K562 (cell line): Measurements from ENCODE around the gene RNF144A. TPM values are rescaled to one million over a fixed set of nuclear protein-coding genes. Genes with fewer than 3 reads are reported as not detected.

Source experiments
- CHCHD3 ChIP-seq: fragments of 250-450 bp; sonication (Bioruptor Pico); IDR thresholded peaks from 2 replicates; pipeline ENCODE4 v2.1.2; 2022; ENCODE audit warnings: mild to moderate bottlenecking
- CXXC5 ChIP-seq: fragments of 250-450 bp; sonication (Bioruptor Pico); IDR thresholded peaks from 2 replicates; pipeline ENCODE4 v1.8.0; 2022; ENCODE audit warnings: inconsistent platforms, mild to moderate bottlenecking, moderate library complexity
- ETV6 ChIP-seq, 3 experiments: fragments of 150-350 bp in 1 of 3; sonication (generic) in 1 of 3; formaldehyde crosslinking in 1 of 3; IDR thresholded peaks; 2 replicates each; pipeline versions ENCODE4 v1.6.1 to v1.8.0; 2014 to 2022; ENCODE audit warnings: borderline replicate concordance in 2 of 3, low read depth in 2 of 3, antibody characterized with exemption in 1 of 3, low read length in 1 of 3, mild to moderate bottlenecking in 1 of 3, missing genetic modification reagents in 1 of 3
- HNRNPLL ChIP-seq: fragments of 200-400 bp; formaldehyde crosslinking; IDR thresholded peaks from 2 replicates; pipeline ENCODE4 v1.6.1; 2017; ENCODE audit warnings: low read length, low read depth, mild to moderate bottlenecking; ENCODE audit not compliant: poor library complexity, severe bottlenecking
- JUND ChIP-seq, 2 experiments: IDR thresholded peaks; 2 replicates in 1 of 2; 3 replicates in 1 of 2; pipeline ENCODE4 v1.6.1; 2011; ENCODE audit warnings: borderline replicate concordance in 2 of 2, low read depth in 2 of 2, low read length in 2 of 2, improper control_type of control experiment in 1 of 2, missing biosample characterization in 1 of 2, missing genetic modification characterization in 1 of 2, missing genetic modification reagents in 1 of 2
- MEIS2 ChIP-seq: fragments of 450-650 bp; IDR thresholded peaks from 2 replicates; pipeline ENCODE4 v1.6.1; 2014; ENCODE audit warnings: mild to moderate bottlenecking; ENCODE audit not compliant: partially characterized antibody
- MYNN ChIP-seq, 2 experiments: sonication (generic); formaldehyde crosslinking in 1 of 2; IDR thresholded peaks; 2 replicates each; pipeline versions ENCODE4 v1.5.0 to v1.6.1; 2016 to 2020; ENCODE audit warnings: antibody characterized with exemption in 1 of 2, missing genetic modification reagents in 1 of 2
- SOX6 ChIP-seq: fragments of 450-650 bp; IDR thresholded peaks from 2 replicates; pipeline ENCODE4 v1.6.1; 2014; ENCODE audit warnings: mild to moderate bottlenecking
- TAL1 ChIP-seq: fragments of 450-650 bp; IDR thresholded peaks from 2 replicates; pipeline ENCODE4 v1.6.1; 2016; ENCODE audit warnings: mild to moderate bottlenecking
- ZNF280A ChIP-seq: fragments of 450-650 bp; IDR thresholded peaks from 2 replicates; pipeline ENCODE4 v1.6.1; 2018; ENCODE audit warnings: mild to moderate bottlenecking, low read depth; ENCODE audit not compliant: partially characterized antibody
- ZNF311 ChIP-seq: fragments of 250-450 bp; sonication (Bioruptor Pico); IDR thresholded peaks from 2 replicates; pipeline ENCODE4 v1.4.0; 2020; ENCODE audit warnings: mild to moderate bottlenecking, moderate library complexity
- ZNF57 ChIP-seq: fragments of 450-650 bp; formaldehyde crosslinking; IDR thresholded peaks from 2 replicates; pipeline ENCODE4 v1.4.0; 2020; ENCODE audit warnings: mild to moderate bottlenecking, moderate library complexity
- polyA plus RNA-seq, 8 experiments: library from polyadenylated mRNA; depleted of rRNA in 4 of 8; stranded (reverse) in 5 of 8; unstranded in 3 of 8; fragments of >200 nt; fragmentation: Nextera tagmentation in 2 of 8; fragmentation: Illumina TruSeq in 1 of 8; extraction: Ambion mirVana in 2 of 8; extraction: Trizol in 1 of 8; gene quantifications; 2 replicates each; pipeline versions ENCODE4 v1.2.1 to v1.2.3, GENCODE V29; 2011 to 2014; ENCODE audit warnings: inconsistent platforms in 1 of 8, missing spikeins in 1 of 8
- total RNA-seq, 7 experiments: library from RNA; depleted of rRNA in 6 of 7; stranded (reverse); fragments of >200 nt in 6 of 7; fragmentation: Illumina TruSeq in 2 of 7; extraction: Trizol in 2 of 7; gene quantifications; 2 replicates each; pipeline versions ENCODE4 v1.2.1 to v1.2.3, GENCODE V29; 2011 to 2021; ENCODE audit warnings: low replicate concordance in 1 of 7
- TF ChIP-seq, protein P1 (sequence below): fragments of 250-450 bp; sonication (Bioruptor Pico); IDR thresholded peaks from 2 replicates; pipeline ENCODE4 v1.5.0; 2020; ENCODE audit warnings: mild to moderate bottlenecking
- TF ChIP-seq, protein P2 (sequence below): fragments of 250-450 bp; sonication (Bioruptor Pico); IDR thresholded peaks from 2 replicates; pipeline ENCODE4 v1.6.1; 2021; ENCODE audit warnings: mild to moderate bottlenecking
- TF ChIP-seq, protein P3 (sequence below): sonication (generic); formaldehyde crosslinking; IDR thresholded peaks from 2 replicates; pipeline ENCODE4 v1.8.0; 2022; ENCODE audit warnings: mild to moderate bottlenecking, missing genetic modification reagents
- TF ChIP-seq, protein P4 (sequence below): fragments of 450-650 bp; IDR thresholded peaks from 2 replicates; pipeline ENCODE4 v1.6.1; 2016; ENCODE audit warnings: low read depth, mild to moderate bottlenecking, moderate library complexity

The RNF144A gene
- total and polyA plus RNA-seq, 9 of the 15 experiments (the other 6 are each of a cell fraction or from before 2014, with no cell fraction given), result 0.96 to 11.3 (median 6.2) TPM

DNA sequence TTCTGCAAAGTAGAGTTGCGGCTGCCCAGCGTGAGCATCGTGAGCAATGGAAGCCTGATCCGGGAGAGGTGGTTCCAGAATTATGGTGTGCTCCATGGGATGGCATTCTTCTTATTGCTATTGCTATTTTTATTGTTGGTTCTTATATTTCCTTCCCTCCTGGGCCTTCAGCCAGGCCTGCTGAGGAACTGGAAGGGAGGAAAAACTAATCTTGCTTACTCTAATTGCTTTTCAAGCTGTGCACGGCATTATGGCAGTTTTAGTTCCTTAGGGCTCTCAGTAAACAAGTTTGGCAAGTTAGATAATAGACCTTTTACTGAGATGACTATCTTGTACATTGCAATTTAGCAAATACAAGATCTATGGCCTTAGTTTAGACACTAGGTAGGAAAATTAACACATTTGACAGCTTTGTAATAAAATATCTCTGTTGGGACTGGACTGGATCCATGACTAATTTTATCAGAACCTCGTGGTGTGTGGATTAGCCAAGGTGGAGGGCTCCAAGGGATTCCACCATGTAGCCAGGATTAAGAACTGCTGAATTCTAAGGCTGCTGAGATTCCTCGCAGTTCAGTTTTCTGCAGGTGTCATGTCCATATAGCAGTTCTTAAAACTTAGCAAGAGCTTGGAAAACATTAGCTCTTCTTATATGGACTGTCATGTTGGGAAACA is 33.6 kb upstream of the RNF144A start (continued):
- TF ChIP-seq ZNF280A, result no peak
- TF ChIP-seq HNRNPLL, result no peak
- no peak for TF ChIP-seq ZNF311 (CRISPR knock-in tag)
- TF ChIP-seq, protein P1, sequence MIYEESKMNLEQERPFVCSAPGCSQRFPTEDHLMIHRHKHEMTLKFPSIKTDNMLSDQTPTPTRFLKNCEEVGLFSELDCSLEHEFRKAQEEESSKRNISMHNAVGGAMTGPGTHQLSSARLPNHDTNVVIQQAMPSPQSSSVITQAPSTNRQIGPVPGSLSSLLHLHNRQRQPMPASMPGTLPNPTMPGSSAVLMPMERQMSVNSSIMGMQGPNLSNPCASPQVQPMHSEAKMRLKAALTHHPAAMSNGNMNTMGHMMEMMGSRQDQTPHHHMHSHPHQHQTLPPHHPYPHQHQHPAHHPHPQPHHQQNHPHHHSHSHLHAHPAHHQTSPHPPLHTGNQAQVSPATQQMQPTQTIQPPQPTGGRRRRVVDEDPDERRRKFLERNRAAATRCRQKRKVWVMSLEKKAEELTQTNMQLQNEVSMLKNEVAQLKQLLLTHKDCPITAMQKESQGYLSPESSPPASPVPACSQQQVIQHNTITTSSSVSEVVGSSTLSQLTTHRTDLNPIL (CRISPR knock-in tag), result no peak
- TF ChIP-seq MEIS2, result peak; percentile 47
- TF ChIP-seq ETV6 (IDR thresholded peaks at IDR 0.05; ENCODE audit: borderline replicate concordance in 1 of 2, low read depth in 2 of 2, low read length in 1 of 2), result 0 out of 4 replicates have a peak, but pooled peaks of 1 of the 2 experiments have one; percentile 44
- TF ChIP-seq ETV6 (CRISPR knock-in tag; IDR thresholded peaks at IDR 0.05; ENCODE audit: borderline replicate concordance), result no peak
- TF ChIP-seq ZNF57, result no peak
- TF ChIP-seq SOX6, result peak; percentile 69; the same call in 1 of the 2 replicates
- TF ChIP-seq TAL1, result peak; percentile 59
- no peak for TF ChIP-seq CHCHD3 (CRISPR knock-in tag)
- TF ChIP-seq, protein P2, sequence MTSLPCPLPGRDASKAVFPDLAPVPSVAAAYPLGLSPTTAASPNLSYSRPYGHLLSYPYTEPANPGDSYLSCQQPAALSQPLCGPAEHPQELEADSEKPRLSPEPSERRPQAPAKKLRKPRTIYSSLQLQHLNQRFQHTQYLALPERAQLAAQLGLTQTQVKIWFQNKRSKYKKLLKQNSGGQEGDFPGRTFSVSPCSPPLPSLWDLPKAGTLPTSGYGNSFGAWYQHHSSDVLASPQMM (CRISPR knock-in tag), result no peak
- TF ChIP-seq, protein P3, sequence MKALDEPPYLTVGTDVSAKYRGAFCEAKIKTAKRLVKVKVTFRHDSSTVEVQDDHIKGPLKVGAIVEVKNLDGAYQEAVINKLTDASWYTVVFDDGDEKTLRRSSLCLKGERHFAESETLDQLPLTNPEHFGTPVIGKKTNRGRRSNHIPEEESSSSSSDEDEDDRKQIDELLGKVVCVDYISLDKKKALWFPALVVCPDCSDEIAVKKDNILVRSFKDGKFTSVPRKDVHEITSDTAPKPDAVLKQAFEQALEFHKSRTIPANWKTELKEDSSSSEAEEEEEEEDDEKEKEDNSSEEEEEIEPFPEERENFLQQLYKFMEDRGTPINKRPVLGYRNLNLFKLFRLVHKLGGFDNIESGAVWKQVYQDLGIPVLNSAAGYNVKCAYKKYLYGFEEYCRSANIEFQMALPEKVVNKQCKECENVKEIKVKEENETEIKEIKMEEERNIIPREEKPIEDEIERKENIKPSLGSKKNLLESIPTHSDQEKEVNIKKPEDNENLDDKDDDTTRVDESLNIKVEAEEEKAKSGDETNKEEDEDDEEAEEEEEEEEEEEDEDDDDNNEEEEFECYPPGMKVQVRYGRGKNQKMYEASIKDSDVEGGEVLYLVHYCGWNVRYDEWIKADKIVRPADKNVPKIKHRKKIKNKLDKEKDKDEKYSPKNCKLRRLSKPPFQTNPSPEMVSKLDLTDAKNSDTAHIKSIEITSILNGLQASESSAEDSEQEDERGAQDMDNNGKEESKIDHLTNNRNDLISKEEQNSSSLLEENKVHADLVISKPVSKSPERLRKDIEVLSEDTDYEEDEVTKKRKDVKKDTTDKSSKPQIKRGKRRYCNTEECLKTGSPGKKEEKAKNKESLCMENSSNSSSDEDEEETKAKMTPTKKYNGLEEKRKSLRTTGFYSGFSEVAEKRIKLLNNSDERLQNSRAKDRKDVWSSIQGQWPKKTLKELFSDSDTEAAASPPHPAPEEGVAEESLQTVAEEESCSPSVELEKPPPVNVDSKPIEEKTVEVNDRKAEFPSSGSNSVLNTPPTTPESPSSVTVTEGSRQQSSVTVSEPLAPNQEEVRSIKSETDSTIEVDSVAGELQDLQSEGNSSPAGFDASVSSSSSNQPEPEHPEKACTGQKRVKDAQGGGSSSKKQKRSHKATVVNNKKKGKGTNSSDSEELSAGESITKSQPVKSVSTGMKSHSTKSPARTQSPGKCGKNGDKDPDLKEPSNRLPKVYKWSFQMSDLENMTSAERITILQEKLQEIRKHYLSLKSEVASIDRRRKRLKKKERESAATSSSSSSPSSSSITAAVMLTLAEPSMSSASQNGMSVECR (CRISPR knock-in tag), result no peak
- TF ChIP-seq CXXC5, result 0 out of 2 replicates have a peak, but pooled peaks have one; percentile 18
- TF ChIP-seq MYNN (IDR thresholded peaks at IDR 0.05), result no peak
- TF ChIP-seq MYNN (CRISPR knock-in tag; IDR thresholded peaks at IDR 0.05), result no peak
- peak; percentile 11; the same call in 1 of the 2 replicates for TF ChIP-seq JUND (IDR thresholded peaks at IDR 0.05; ENCODE audit: borderline replicate concordance, low read depth, low read length)
- TF ChIP-seq JUND (tag; IDR thresholded peaks at IDR 0.05; ENCODE audit: borderline replicate concordance, low read depth, low read length), result no peak
- TF ChIP-seq, protein P4, sequence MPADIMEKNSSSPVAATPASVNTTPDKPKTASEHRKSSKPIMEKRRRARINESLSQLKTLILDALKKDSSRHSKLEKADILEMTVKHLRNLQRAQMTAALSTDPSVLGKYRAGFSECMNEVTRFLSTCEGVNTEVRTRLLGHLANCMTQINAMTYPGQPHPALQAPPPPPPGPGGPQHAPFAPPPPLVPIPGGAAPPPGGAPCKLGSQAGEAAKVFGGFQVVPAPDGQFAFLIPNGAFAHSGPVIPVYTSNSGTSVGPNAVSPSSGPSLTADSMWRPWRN, result no peak; the same call in 1 of the 2 replicates
